WTC11 (cell line): ENCODE measurements around the gene RNF4. TPM values are rescaled to one million over a fixed set of nuclear protein-coding genes. Genes with fewer than 3 reads are reported as not detected.

ENCODE experiments used
- ATAC-seq: fragments of 200-7000 bp; cut with Tn5 transposase; 2 replicates; pipeline ENCODE4 v1.10.0; 2021; ENCODE audit warnings: mild to moderate bottlenecking, moderate library complexity
- CTCF ChIA-PET: fragments of 300-600 bp; sonication (Branson Sonifier 250); formaldehyde crosslinking; loops from one replicate; lab custom pipeline; 2021; ENCODE audit warnings: antibody characterized with exemption; lab: Charles Lee
- POLR2A ChIA-PET: fragments of 350-600 bp; sonication (Branson Sonifier 250); formaldehyde crosslinking; loops from one replicate; lab custom pipeline; 2021; ENCODE audit warnings: antibody characterized with exemption; lab: Charles Lee
- DNase-seq: peaks from one replicate; pipeline ENCODE4 v3.0.0; 2021; ENCODE audit warnings: low spot score
- H3K27ac Mint-ChIP-seq: 2 replicates; pipeline ENCODE4 v1.8.0; 2021; ENCODE audit warnings: mixed read lengths
- H3K27me3 Mint-ChIP-seq: 2 replicates; pipeline ENCODE4 v1.8.0; 2021; ENCODE audit warnings: low read depth, mild to moderate bottlenecking, moderate library complexity, mixed read lengths
- H3K36me3 Mint-ChIP-seq: 2 replicates; pipeline ENCODE4 v1.8.0; 2021; ENCODE audit warnings: mixed read lengths
- H3K4me1 Mint-ChIP-seq: 2 replicates; pipeline ENCODE4 v1.8.0; 2022; ENCODE audit warnings: mixed read lengths
- H3K4me3 Mint-ChIP-seq: 2 replicates; pipeline ENCODE4 v1.8.0; 2021; ENCODE audit warnings: mild to moderate bottlenecking, moderate library complexity, mixed read lengths
- H3K9me3 Mint-ChIP-seq: 2 replicates; pipeline ENCODE4 v1.8.0; 2021; ENCODE audit warnings: mixed read lengths
- CBFB ChIP-seq: sonication (generic); formaldehyde crosslinking; IDR thresholded peaks from 2 replicates; pipeline ENCODE4 v1.8.1; 2022; ENCODE audit warnings: mild to moderate bottlenecking, low read depth, missing genetic modification reagents
- CREB1 ChIP-seq: sonication (generic); formaldehyde crosslinking; IDR thresholded peaks from 2 replicates; pipeline ENCODE4 v1.8.0; 2023; ENCODE audit warnings: mild to moderate bottlenecking, missing genetic modification reagents
- CREM ChIP-seq: sonication (generic); formaldehyde crosslinking; IDR thresholded peaks from 2 replicates; pipeline ENCODE4 v1.8.1; 2022; ENCODE audit warnings: mild to moderate bottlenecking, missing genetic modification reagents, moderate library complexity
- ELF4 ChIP-seq: sonication (generic); formaldehyde crosslinking; IDR thresholded peaks from 2 replicates; pipeline ENCODE4 v1.8.1; 2022; ENCODE audit warnings: low read depth, mild to moderate bottlenecking, moderate library complexity, missing genetic modification reagents
- FOXP1 ChIP-seq: sonication (generic); formaldehyde crosslinking; IDR thresholded peaks from 2 replicates; pipeline ENCODE4 v1.8.0; 2022; ENCODE audit warnings: missing genetic modification reagents, mild to moderate bottlenecking, moderate library complexity, borderline replicate concordance
- NFE2L1 ChIP-seq: sonication (generic); formaldehyde crosslinking; IDR thresholded peaks from 2 replicates; pipeline ENCODE4 v1.8.1; 2023; ENCODE audit warnings: missing genetic modification reagents
- OVOL2 ChIP-seq: fragments of 250-450 bp; sonication (Bioruptor Pico); IDR thresholded peaks from 2 replicates; pipeline ENCODE4 v1.9.0; 2021; ENCODE audit warnings: mild to moderate bottlenecking, borderline replicate concordance
- SMAD3 ChIP-seq: sonication (generic); formaldehyde crosslinking; IDR thresholded peaks from 2 replicates; pipeline ENCODE4 v1.8.0; 2022; ENCODE audit warnings: missing genetic modification reagents, mild to moderate bottlenecking, borderline replicate concordance
- TCF7 ChIP-seq: sonication (generic); formaldehyde crosslinking; IDR thresholded peaks from 2 replicates; pipeline ENCODE4 v1.8.0; 2022; ENCODE audit warnings: mild to moderate bottlenecking, low read depth, missing genetic modification reagents, moderate library complexity
- ZNF121 ChIP-seq: sonication (generic); formaldehyde crosslinking; IDR thresholded peaks from 2 replicates; pipeline ENCODE4 v1.8.0; 2023; ENCODE audit warnings: missing genetic modification reagents
- ZNF396 ChIP-seq: fragments of 250-450 bp; sonication (Bioruptor Pico); IDR thresholded peaks from 2 replicates; pipeline ENCODE4 v1.8.0; 2021; ENCODE audit warnings: mild to moderate bottlenecking, moderate library complexity, borderline replicate concordance
- ZNF423 ChIP-seq: fragments of 250-450 bp; sonication (Bioruptor Pico); IDR thresholded peaks from 2 replicates; pipeline ENCODE4 v2.1.2; 2022; ENCODE audit warnings: mild to moderate bottlenecking, moderate library complexity
- ZNF671 ChIP-seq: fragments of 250-450 bp; sonication (Bioruptor Pico); IDR thresholded peaks from 2 replicates; pipeline ENCODE4 v1.8.0; 2021; ENCODE audit warnings: mild to moderate bottlenecking
- total RNA-seq: library from RNA; stranded (reverse); gene quantifications from 3 replicates; pipeline ENCODE4 v1.2.3, GENCODE V29; 2021
- TF ChIP-seq, protein P1 (sequence below): sonication (generic); formaldehyde crosslinking; IDR thresholded peaks from 2 replicates; pipeline ENCODE4 v1.8.1; 2022; ENCODE audit warnings: mild to moderate bottlenecking, missing genetic modification reagents, moderate library complexity, borderline replicate concordance
- TF ChIP-seq, protein P2 (sequence below): sonication (generic); formaldehyde crosslinking; IDR thresholded peaks from 2 replicates; pipeline ENCODE4 v1.8.1; 2023; ENCODE audit warnings: mild to moderate bottlenecking, moderate library complexity, missing genetic modification reagents
- TF ChIP-seq, protein P3 (sequence below): fragments of 250-450 bp; sonication (Bioruptor Pico); IDR thresholded peaks from 2 replicates; pipeline ENCODE4 v1.8.0; 2021; ENCODE audit warnings: mild to moderate bottlenecking
- TF ChIP-seq, protein P4 (sequence below): sonication (generic); formaldehyde crosslinking; IDR thresholded peaks from 2 replicates; pipeline ENCODE4 v1.8.0; 2023; ENCODE audit warnings: missing genetic modification reagents, mild to moderate bottlenecking, borderline replicate concordance

RNF4 gene
- total RNA-seq, 1 experiment from 2014 or later = 87.3 TPM

DNA sequence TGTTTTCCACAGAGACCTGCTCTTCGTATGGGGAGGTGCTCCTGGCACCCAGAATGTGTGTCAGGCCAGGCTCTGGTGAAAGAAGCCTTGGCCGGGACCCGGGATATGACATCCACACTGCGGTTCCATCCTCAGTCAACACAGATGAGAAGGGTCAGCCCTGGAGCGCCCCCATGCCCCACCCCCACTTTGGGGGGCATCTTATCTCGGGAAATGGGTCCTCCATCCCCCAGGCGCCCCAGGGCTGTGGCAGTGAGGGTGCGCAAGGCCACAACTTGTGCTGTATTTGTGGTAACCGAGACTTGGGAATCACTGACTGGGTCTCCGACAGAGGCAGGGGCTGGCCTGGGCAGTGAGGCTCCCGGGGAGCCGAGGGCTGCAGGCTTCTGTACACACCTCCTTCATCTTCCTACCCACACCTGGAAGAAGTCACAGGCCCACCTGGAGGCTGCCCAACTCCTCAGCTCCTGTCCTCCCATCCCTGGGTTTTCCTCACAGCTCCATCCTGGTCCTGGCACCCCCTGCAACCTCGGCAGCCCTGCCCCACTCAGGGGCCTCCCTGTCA lies 42.1 kb upstream of the RNF4 start:
- H3K4me3 Mint-ChIP-seq = no peak overlapping the region
- ChIA-PET POLR2A (interaction anchor here (0.5 to 0.6 kb wide), 2 partner anchors 102 to 780 kb away, joined by 3 read pairs; no protein-coding TSS in a partner anchor), CTCF (interaction anchor here (1.5 to 4.0 kb wide), 3 partner anchors 9 to 33 kb away, joined by 5 to 31 read pairs (median 6); no protein-coding TSS in a partner anchor)
- peaks cover 10% of the 10 kb centered on the region for H3K27me3 Mint-ChIP-seq
- H3K36me3 Mint-ChIP-seq = no peaks in the 10 kb centered on the region
- H3K9me3 Mint-ChIP-seq = peaks cover 4% of the 10 kb centered on the region
- TF ChIP-seq CREB1 (CRISPR knock-in tag) (no peak), ELF4 (no peak), ZNF121 (CRISPR knock-in tag) (no peak), SMAD3 (CRISPR knock-in tag) (no peak), ZNF671 (CRISPR knock-in tag) (no peak), ZNF396 (CRISPR knock-in tag) (no peak), CREM (CRISPR knock-in tag) (no peak), OVOL2 (CRISPR knock-in tag) (no peak), CBFB (CRISPR knock-in tag) (no peak), TCF7 (no peak)
- TF ChIP-seq, protein P1, sequence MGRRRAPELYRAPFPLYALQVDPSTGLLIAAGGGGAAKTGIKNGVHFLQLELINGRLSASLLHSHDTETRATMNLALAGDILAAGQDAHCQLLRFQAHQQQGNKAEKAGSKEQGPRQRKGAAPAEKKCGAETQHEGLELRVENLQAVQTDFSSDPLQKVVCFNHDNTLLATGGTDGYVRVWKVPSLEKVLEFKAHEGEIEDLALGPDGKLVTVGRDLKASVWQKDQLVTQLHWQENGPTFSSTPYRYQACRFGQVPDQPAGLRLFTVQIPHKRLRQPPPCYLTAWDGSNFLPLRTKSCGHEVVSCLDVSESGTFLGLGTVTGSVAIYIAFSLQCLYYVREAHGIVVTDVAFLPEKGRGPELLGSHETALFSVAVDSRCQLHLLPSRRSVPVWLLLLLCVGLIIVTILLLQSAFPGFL = no peak
- TF ChIP-seq, protein P2, sequence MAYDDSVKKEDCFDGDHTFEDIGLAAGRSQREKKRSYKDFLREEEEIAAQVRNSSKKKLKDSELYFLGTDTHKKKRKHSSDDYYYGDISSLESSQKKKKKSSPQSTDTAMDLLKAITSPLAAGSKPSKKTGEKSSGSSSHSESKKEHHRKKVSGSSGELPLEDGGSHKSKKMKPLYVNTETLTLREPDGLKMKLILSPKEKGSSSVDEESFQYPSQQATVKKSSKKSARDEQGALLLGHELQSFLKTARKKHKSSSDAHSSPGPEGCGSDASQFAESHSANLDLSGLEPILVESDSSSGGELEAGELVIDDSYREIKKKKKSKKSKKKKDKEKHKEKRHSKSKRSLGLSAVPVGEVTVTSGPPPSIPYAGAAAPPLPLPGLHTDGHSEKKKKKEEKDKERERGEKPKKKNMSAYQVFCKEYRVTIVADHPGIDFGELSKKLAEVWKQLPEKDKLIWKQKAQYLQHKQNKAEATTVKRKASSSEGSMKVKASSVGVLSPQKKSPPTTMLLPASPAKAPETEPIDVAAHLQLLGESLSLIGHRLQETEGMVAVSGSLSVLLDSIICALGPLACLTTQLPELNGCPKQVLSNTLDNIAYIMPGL = no peak
- TF ChIP-seq, protein P3, sequence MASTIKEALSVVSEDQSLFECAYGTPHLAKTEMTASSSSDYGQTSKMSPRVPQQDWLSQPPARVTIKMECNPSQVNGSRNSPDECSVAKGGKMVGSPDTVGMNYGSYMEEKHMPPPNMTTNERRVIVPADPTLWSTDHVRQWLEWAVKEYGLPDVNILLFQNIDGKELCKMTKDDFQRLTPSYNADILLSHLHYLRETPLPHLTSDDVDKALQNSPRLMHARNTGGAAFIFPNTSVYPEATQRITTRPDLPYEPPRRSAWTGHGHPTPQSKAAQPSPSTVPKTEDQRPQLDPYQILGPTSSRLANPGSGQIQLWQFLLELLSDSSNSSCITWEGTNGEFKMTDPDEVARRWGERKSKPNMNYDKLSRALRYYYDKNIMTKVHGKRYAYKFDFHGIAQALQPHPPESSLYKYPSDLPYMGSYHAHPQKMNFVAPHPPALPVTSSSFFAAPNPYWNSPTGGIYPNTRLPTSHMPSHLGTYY (CRISPR knock-in tag) = no peak
- no peak overlapping the region for H3K27ac Mint-ChIP-seq
- no peak for DNase-seq
- ATAC-seq = no peak
- peaks cover 13% of the 10 kb centered on the region for H3K4me1 Mint-ChIP-seq

DNA sequence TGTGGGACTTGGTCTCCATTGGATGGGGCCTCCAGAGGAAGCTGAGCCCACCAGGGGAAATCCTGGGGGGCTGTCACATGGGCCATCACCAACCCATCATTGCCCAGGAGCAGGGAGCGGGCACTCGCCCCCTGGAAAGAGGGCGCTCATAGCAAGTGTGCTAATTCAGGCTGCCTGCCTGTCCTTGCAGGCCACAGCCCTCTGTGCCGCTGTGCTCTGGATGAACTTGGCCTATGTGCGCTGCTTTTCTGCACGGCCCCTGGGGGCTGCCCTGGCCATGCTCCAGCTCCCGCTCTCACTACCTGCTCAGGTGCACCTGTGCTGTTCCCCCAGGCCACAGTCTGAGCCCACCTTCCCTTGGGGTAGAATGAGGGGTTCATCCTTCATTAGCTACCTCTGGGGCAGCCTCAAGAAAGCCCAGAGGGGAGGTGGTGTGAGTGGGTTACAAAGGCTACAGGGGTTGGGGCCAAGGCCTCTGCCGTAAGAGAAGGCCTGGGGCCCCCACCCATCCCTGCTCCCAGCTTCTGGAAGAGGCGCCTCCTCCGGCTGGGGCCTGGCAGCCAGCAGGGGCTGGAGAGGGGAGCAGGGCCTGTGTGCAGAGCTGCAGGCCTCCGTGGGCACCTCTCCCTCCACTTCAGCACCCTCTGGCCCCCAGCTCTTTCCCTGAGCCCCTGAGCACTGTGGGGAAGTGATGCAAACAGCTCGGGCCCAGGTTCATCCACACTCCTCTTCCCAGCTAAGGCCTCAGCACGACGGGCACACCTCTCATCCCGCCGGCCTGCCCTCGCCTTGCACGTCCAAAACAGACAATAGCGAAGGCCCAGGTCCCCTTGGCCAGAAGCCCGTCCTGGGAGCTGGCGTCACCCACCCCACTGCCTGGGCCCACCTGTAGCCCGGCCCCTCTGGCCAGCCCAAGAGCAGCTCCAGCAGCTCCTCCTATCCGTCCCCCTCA lies 41.2 kb upstream of the RNF4 start:
- ChIA-PET CTCF (interaction anchor here (0.9 to 4.0 kb wide), 5 partner anchors 9 to 34 kb away, joined by 3 to 31 read pairs (median 5); partner anchors contain the start of gene CFAP99), POLR2A (no interaction called here)
- no peak for TF ChIP-seq FOXP1 (CRISPR knock-in tag)
- Mint-ChIP-seq H3K4me3 (no peak overlapping the region), H3K4me1 (peaks cover 7% of the 10 kb centered on the region), H3K27ac (no peak overlapping the region), H3K36me3 (no peaks in the 10 kb centered on the region), H3K9me3 (peaks cover 7% of the 10 kb centered on the region), H3K27me3 (peaks cover 1% of the 10 kb centered on the region; the same call in 1 of the 2 replicates)
- ATAC-seq (no peak), DNase-seq (peak; percentile 12)

DNA sequence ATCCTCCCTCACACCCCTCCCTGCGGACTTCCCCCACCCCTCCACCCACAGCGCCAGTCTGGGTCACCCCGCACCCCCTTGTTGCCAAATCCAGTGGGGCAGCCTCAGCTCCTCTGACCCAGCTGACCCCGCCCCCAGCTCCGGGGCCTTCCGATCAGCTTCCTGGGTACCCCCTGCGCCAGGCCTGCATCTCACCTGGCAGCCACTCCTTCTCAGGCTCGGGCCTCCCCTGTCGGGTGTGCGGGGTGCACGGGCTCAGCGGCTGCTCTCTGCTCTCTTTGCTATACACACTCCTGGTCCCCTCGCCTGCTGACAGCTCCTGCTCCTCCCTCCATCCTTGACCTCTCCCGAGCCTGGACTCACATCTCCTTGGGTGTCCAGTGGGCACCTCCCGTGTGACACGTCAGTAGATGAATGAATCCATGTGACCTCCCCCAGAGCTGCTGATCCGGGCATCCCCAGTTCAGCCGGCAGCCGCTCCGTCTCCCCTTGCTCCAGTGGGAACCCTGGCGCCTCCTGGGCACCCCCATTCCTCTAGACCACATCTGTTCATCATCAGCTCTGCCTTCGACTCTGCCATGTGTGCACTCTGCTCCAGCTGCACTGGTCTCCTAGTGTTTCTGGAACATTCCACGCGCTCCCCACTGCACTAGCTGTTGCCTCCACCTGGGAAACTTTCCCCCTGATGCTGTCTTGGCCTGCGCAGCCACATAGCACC lies 40.3 kb upstream of the RNF4 start:
- DNase-seq = no peak
- CTCF ChIA-PET = interaction anchor here (1.2 to 4.0 kb wide), 3 partner anchors 10 to 35 kb away, joined by 4 to 31 read pairs (median 5); partner anchors contain the start of gene CFAP99

More for the DNA sequence above, 40.3 kb upstream of the RNF4 start:
- H3K27me3 Mint-ChIP-seq = no peaks in the 10 kb centered on the region
- H3K9me3 Mint-ChIP-seq = peaks cover 7% of the 10 kb centered on the region
- POLR2A ChIA-PET = no interaction called here
- no peak overlapping the region; the same call in 1 of the 2 replicates for H3K27ac Mint-ChIP-seq
- H3K36me3 Mint-ChIP-seq = no peaks in the 10 kb centered on the region
- TF ChIP-seq NFE2L1 = no peak
- TF ChIP-seq ZNF423 (CRISPR knock-in tag) = no peak
- no peak for TF ChIP-seq FOXP1 (CRISPR knock-in tag)
- TF ChIP-seq, protein P4, sequence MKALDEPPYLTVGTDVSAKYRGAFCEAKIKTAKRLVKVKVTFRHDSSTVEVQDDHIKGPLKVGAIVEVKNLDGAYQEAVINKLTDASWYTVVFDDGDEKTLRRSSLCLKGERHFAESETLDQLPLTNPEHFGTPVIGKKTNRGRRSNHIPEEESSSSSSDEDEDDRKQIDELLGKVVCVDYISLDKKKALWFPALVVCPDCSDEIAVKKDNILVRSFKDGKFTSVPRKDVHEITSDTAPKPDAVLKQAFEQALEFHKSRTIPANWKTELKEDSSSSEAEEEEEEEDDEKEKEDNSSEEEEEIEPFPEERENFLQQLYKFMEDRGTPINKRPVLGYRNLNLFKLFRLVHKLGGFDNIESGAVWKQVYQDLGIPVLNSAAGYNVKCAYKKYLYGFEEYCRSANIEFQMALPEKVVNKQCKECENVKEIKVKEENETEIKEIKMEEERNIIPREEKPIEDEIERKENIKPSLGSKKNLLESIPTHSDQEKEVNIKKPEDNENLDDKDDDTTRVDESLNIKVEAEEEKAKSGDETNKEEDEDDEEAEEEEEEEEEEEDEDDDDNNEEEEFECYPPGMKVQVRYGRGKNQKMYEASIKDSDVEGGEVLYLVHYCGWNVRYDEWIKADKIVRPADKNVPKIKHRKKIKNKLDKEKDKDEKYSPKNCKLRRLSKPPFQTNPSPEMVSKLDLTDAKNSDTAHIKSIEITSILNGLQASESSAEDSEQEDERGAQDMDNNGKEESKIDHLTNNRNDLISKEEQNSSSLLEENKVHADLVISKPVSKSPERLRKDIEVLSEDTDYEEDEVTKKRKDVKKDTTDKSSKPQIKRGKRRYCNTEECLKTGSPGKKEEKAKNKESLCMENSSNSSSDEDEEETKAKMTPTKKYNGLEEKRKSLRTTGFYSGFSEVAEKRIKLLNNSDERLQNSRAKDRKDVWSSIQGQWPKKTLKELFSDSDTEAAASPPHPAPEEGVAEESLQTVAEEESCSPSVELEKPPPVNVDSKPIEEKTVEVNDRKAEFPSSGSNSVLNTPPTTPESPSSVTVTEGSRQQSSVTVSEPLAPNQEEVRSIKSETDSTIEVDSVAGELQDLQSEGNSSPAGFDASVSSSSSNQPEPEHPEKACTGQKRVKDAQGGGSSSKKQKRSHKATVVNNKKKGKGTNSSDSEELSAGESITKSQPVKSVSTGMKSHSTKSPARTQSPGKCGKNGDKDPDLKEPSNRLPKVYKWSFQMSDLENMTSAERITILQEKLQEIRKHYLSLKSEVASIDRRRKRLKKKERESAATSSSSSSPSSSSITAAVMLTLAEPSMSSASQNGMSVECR (CRISPR knock-in tag) = no peak
- TF ChIP-seq CREM (CRISPR knock-in tag) = no peak
- TF ChIP-seq, all 79 proteins: peak for 0
- no peaks in the 10 kb centered on the region; the same call in 1 of the 2 replicates for H3K4me1 Mint-ChIP-seq
- no peak overlapping the region for H3K4me3 Mint-ChIP-seq
- ATAC-seq = no peak
